ENCODE data around the gene VDAC1. TPM values are rescaled to one million over a fixed set of nuclear protein-coding genes. Genes with fewer than 3 reads are reported as not detected.

VDAC1 gene
- total RNA-seq, 2 donors from 2014 or later: 202 to 226 TPM

GRCh38 chr5:133933169-133933509 lies 71.6 kb downstream of the VDAC1 start:
- H3K4me1 Mint-ChIP-seq: peaks cover 3% of the 10 kb centered on the region
- H3K9me3 ChIP-seq (ENCODE audit: control insufficient read depth, low read length): no peaks in the 10 kb centered on the region
- no peak overlapping the region for H3K9ac ChIP-seq (ENCODE audit: extremely low read depth, low read length, poor library complexity, severe bottlenecking)
- WGBS, 2 experiments (ENCODE audit: insufficient coverage in 1 of 2, insufficient read length in 1 of 2): 73 to 75% methylated on average over 2 to 3 of the region's 3 CpGs
- no peak for TF ChIP-seq CTCF (conservative IDR thresholded peaks at IDR 0.05)
- H3K36me3 Mint-ChIP-seq (ENCODE audit: low read depth): no peaks in the 10 kb centered on the region
- no peak overlapping the region for H3K4me3 ChIP-seq (ENCODE audit: low read length)
- H3K4me1 ChIP-seq (ENCODE audit: control insufficient read depth, insufficient read depth, low read length): no peaks in the 10 kb centered on the region
- H3K9me3 Mint-ChIP-seq: peaks cover 10% of the 10 kb centered on the region
- no peak overlapping the region for H3K27ac ChIP-seq (ENCODE audit: low read depth, low read length)
- H3K36me3 ChIP-seq (ENCODE audit: control insufficient read depth, insufficient read depth, low read length): no peaks in the 10 kb centered on the region
- no peaks in the 10 kb centered on the region for H3K27me3 Mint-ChIP-seq (ENCODE audit: insufficient read depth)
- no peak overlapping the region for H3K27ac Mint-ChIP-seq
- H3K4me3 Mint-ChIP-seq: no peak overlapping the region
- no peaks in the 10 kb centered on the region for H3K27me3 ChIP-seq (ENCODE audit: control insufficient read depth, insufficient read depth, low read length, poor library complexity, severe bottlenecking)
- DNase-seq: no peak

GRCh38 chr5:133932441-133933168 lies 72.2 kb downstream of the VDAC1 start:
- no peaks in the 10 kb centered on the region for H3K27me3 ChIP-seq (ENCODE audit: control insufficient read depth, insufficient read depth, low read length, poor library complexity, severe bottlenecking)
- H3K4me1 ChIP-seq (ENCODE audit: control insufficient read depth, insufficient read depth, low read length): no peaks in the 10 kb centered on the region
- WGBS, 2 experiments (ENCODE audit: insufficient coverage in 1 of 2, insufficient read length in 1 of 2): 92 to 97% methylated on average over 7 to 13 of the region's 13 CpGs
- no peaks in the 10 kb centered on the region for H3K36me3 ChIP-seq (ENCODE audit: control insufficient read depth, insufficient read depth, low read length)
- no peaks in the 10 kb centered on the region for H3K27me3 Mint-ChIP-seq (ENCODE audit: insufficient read depth)
- H3K4me3 ChIP-seq (ENCODE audit: low read length): no peak overlapping the region
- no peak overlapping the region for H3K9ac ChIP-seq (ENCODE audit: extremely low read depth, low read length, poor library complexity, severe bottlenecking)
- no peak for TF ChIP-seq CTCF (conservative IDR thresholded peaks at IDR 0.05)
- H3K36me3 Mint-ChIP-seq (ENCODE audit: low read depth): no peaks in the 10 kb centered on the region
- no peaks in the 10 kb centered on the region for H3K9me3 ChIP-seq (ENCODE audit: control insufficient read depth, low read length)
- no peak for DNase-seq
- no peaks in the 10 kb centered on the region for H3K4me1 Mint-ChIP-seq
- no peak overlapping the region for H3K4me3 Mint-ChIP-seq
- H3K27ac ChIP-seq (ENCODE audit: low read depth, low read length): no peak overlapping the region
- no peak overlapping the region for H3K27ac Mint-ChIP-seq
- H3K9me3 Mint-ChIP-seq: peaks cover 10% of the 10 kb centered on the region

GRCh38 chr5:133931546-133931945 lies 73.2 kb downstream of the VDAC1 start:
- no peak for DNase-seq
- H3K9me3 Mint-ChIP-seq: peaks cover 6% of the 10 kb centered on the region
- H3K27me3 ChIP-seq (ENCODE audit: control insufficient read depth, insufficient read depth, low read length, poor library complexity, severe bottlenecking): no peaks in the 10 kb centered on the region
- no peaks in the 10 kb centered on the region for H3K4me1 ChIP-seq (ENCODE audit: control insufficient read depth, insufficient read depth, low read length)
- no peaks in the 10 kb centered on the region for H3K27me3 Mint-ChIP-seq (ENCODE audit: insufficient read depth)
- H3K4me3 ChIP-seq (ENCODE audit: low read length): no peak overlapping the region
- no peak overlapping the region for H3K9ac ChIP-seq (ENCODE audit: extremely low read depth, low read length, poor library complexity, severe bottlenecking)
- H3K4me1 Mint-ChIP-seq: peaks cover 7% of the 10 kb centered on the region
- no peaks in the 10 kb centered on the region for H3K36me3 Mint-ChIP-seq (ENCODE audit: low read depth)
- no peak for TF ChIP-seq CTCF (conservative IDR thresholded peaks at IDR 0.05)
- H3K27ac ChIP-seq (ENCODE audit: low read depth, low read length): no peak overlapping the region
- no peaks in the 10 kb centered on the region for H3K9me3 ChIP-seq (ENCODE audit: control insufficient read depth, low read length)
- H3K4me3 Mint-ChIP-seq: no peak overlapping the region
- H3K27ac Mint-ChIP-seq: no peak overlapping the region
- WGBS, 2 experiments (ENCODE audit: insufficient coverage in 1 of 2, insufficient read length in 1 of 2): 94 to 95% methylated on average over 4 to 5 of the region's 5 CpGs
- H3K36me3 ChIP-seq (ENCODE audit: control insufficient read depth, insufficient read depth, low read length): no peaks in the 10 kb centered on the region
